GM18867 (cell line): Measurements from ENCODE around the gene SLC6A2.
A peak's percentile ranks its signal among the peaks of the same experiment; 100 is the strongest.

Experiments
- ATAC-seq: cut with Tn5 transposase; IDR thresholded peaks from one replicate; pipeline ENCODE4 v1.9.1; 2021; ENCODE audit warnings: mild to moderate bottlenecking, moderate library complexity; ENCODE audit not compliant: unreplicated experiment

The SLC6A2 gene

GRCh38 chr16:55668340-55669281 is 12.8 kb downstream of the SLC6A2 start:
- no peak for ATAC-seq

- ATAC-seq, result no peak
These were observed 15.6 kb downstream of the SLC6A2 start for GRCh38 chr16:55671206-55671973.

- ATAC-seq, result no peak
These were observed 16.1 kb downstream of the SLC6A2 start for GRCh38 chr16:55671974-55672280.

- ATAC-seq, result no peak
These were observed 16.7 kb downstream of the SLC6A2 start for GRCh38 chr16:55672471-55672870.

GRCh38 chr16:55678161-55678821 is 22.5 kb downstream of the SLC6A2 start:
- no peak for ATAC-seq

GRCh38 chr16:55682086-55682485 is 26.3 kb downstream of the SLC6A2 start:
- no peak for ATAC-seq

GRCh38 chr16:55685973-55686372 is 30.2 kb downstream of the SLC6A2 start:
- ATAC-seq, result no peak

GRCh38 chr16:55686671-55687070 is 30.9 kb downstream of the SLC6A2 start:
- ATAC-seq, result no peak

- ATAC-seq, result no peak
These were observed 32.0 kb downstream of the SLC6A2 start for GRCh38 chr16:55687802-55688201.

- ATAC-seq, result no peak
These were observed 35.1 kb downstream of the SLC6A2 start for GRCh38 chr16:55690841-55691240.

GRCh38 chr16:55691771-55692170 is 36.0 kb downstream of the SLC6A2 start:
- no peak for ATAC-seq

- ATAC-seq, result no peak
These were observed 39.8 kb downstream of the SLC6A2 start for GRCh38 chr16:55695595-55695994.

- ATAC-seq, result no peak
These were observed 42.1 kb downstream of the SLC6A2 start for GRCh38 chr16:55697867-55698266.

GRCh38 chr16:55698331-55698730 is 42.5 kb downstream of the SLC6A2 start:
- ATAC-seq, result no peak

GRCh38 chr16:55698946-55699345 is 43.2 kb downstream of the SLC6A2 start:
- no peak for ATAC-seq

- no peak for ATAC-seq
These were observed 43.8 kb downstream of the SLC6A2 start for GRCh38 chr16:55699616-55700015.

- no peak for ATAC-seq
These were observed 44.3 kb downstream of the SLC6A2 start for GRCh38 chr16:55700067-55700466.

- ATAC-seq, result no peak
These were observed 45.2 kb downstream of the SLC6A2 start for GRCh38 chr16:55700961-55701360.

GRCh38 chr16:55701442-55702319 is 45.9 kb downstream of the SLC6A2 start:
- peak; percentile 84 for ATAC-seq
